SK-N-SH treated with all-trans-retinoic acid at 6 μM for 48 hours (cell line): Measurements from ENCODE around the gene B4GALNT3.

ENCODE experiments used
- BACH2 ChIP-seq: fragments of 250-450 bp; sonication (Bioruptor Pico); IDR thresholded peaks from 2 replicates; pipeline ENCODE4 v1.9.0; 2021; ENCODE audit warnings: mild to moderate bottlenecking, borderline replicate concordance
- CREB5 ChIP-seq: fragments of 250-450 bp; sonication (Bioruptor Pico); IDR thresholded peaks from 2 replicates; pipeline ENCODE4 v1.5.1; 2020; ENCODE audit warnings: low read depth, mild to moderate bottlenecking, moderate library complexity
- RARB ChIP-seq: fragments of 250-450 bp; sonication (Bioruptor Pico); IDR thresholded peaks from 2 replicates; pipeline ENCODE4 v1.8.0; 2021; ENCODE audit warnings: mild to moderate bottlenecking, moderate library complexity
- ZNF70 ChIP-seq: fragments of 450-650 bp; formaldehyde crosslinking; IDR thresholded peaks from 2 replicates; pipeline ENCODE4 v1.5.0; 2020; ENCODE audit warnings: mild to moderate bottlenecking, moderate library complexity
- ZNF8 ChIP-seq: fragments of 450-650 bp; formaldehyde crosslinking; IDR thresholded peaks from 2 replicates; pipeline ENCODE4 v1.5.0; 2020; ENCODE audit warnings: mild to moderate bottlenecking, moderate library complexity

- no peak for TF ChIP-seq BACH2 (CRISPR knock-in tag)
- no peak for TF ChIP-seq ZNF8
- TF ChIP-seq ZNF70: no peak
- TF ChIP-seq CREB5: no peak
- no peak for TF ChIP-seq RARB
Measured at GRCh38 chr12:541676-542324, 82.1 kb downstream of the B4GALNT3 start.
